ENCODE results near the gene DHDDS.
"Not testable (repeated sequence)": the region's sequence is repeated elsewhere in the genome, so short reads cannot be mapped to it uniquely, and the experiment has no call there.

Gene DHDDS

DNA sequence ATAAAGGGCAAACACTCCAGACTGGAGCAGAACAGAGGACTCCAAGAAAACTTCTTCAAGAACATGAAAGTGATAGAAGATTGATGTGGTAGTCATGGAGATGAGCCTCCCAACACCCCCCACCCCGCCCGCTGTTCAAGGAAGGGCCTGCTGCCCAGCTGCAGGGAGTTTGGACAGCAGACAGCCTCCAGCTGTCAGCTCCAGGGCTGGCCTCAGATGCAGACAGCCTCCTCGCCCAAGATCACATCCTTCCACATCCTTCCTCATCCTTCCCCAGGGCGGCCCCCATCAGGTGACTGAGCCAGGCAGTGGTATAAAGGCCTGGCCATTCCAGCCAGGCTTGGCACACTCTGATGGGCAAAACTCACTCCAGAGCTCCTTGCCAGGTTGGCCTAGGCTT is 64.7 kb downstream of the DHDDS start:
- Histone ChIP-seq H3K4ac (ENCODE audit: low read length) (no peak overlapping the region), H3K4me3 (ENCODE audit: low read length in 2 of 2) (no peak overlapping the region), H3K23ac (ENCODE audit: low read depth, low read length, poor library complexity) (no peak overlapping the region), H3K4me2 (ENCODE audit: insufficient read depth, low read length, poor library complexity, severe bottlenecking) (no peak overlapping the region), H3K9me3 (replicated peaks in 1 of 2; ENCODE audit: control insufficient read depth in 2 of 2, insufficient read depth in 1 of 2, low read depth in 1 of 2, low read length in 2 of 2) (no peaks in the 10 kb centered on the region), H2BK120ac (ENCODE audit: low read depth, low read length) (no peak overlapping the region), H2AFZ (ENCODE audit: low read length) (no peak overlapping the region), H2BK12ac (ENCODE audit: low read length) (no peak overlapping the region), H2BK15ac (ENCODE audit: low read length) (no peak overlapping the region), H2BK5ac (ENCODE audit: low read length) (no peak overlapping the region), H3K36me3 (replicated peaks in 1 of 2; ENCODE audit: control insufficient read depth in 2 of 2, insufficient read depth in 2 of 2, low read length in 2 of 2) (no peaks in the 10 kb centered on the region), H3K79me1 (ENCODE audit: low read depth, low read length) (peaks cover 3% of the 10 kb centered on the region), H3K27me3 (ENCODE audit: control insufficient read depth in 3 of 3, insufficient read depth in 3 of 3, low read depth in 1 of 3, low read length in 3 of 3) (peaks cover 0 to 3% (median 0%) of the 10 kb centered on the region in 3 experiments), H3K18ac (ENCODE audit: low read length) (no peak overlapping the region), H4K8ac (ENCODE audit: low read depth, low read length) (no peak overlapping the region), H3K4me1 (ENCODE audit: control insufficient read depth in 2 of 2, insufficient read depth in 1 of 2, low read depth in 1 of 2, low read length in 2 of 2) (peaks cover 2 to 6% of the 10 kb centered on the region in 2 donors), H3K14ac (ENCODE audit: low read length) (no peak overlapping the region), H3K27ac (replicated peaks; ENCODE audit: low read length) (no peak overlapping the region), H3K9ac (ENCODE audit: low read depth, low read length, poor library complexity) (no peak overlapping the region), H2AK5ac (ENCODE audit: low read depth, low read length) (no peak overlapping the region), H4K91ac (ENCODE audit: low read depth, low read length, poor library complexity) (no peak overlapping the region)
- no CpG with 5 or more reads among the region's 4 CpGs for WGBS, 2 donors (ENCODE audit: extremely low coverage in 2 of 2, insufficient read length in 2 of 2, insufficient replicate concordance in 1 of 2)
- DNase-seq (ENCODE audit: low spot score): no peak

- no peaks in the 10 kb centered on the region for H3K27me3 ChIP-seq (ENCODE audit: control insufficient read depth in 3 of 3, insufficient read depth in 3 of 3, low read depth in 1 of 3, low read length in 3 of 3)
- H3K4ac ChIP-seq (ENCODE audit: low read length): no peak overlapping the region
- H2AFZ ChIP-seq (ENCODE audit: low read length): no peak overlapping the region
- H2AK5ac ChIP-seq (ENCODE audit: low read depth, low read length): no peak overlapping the region
- H3K9ac ChIP-seq (ENCODE audit: low read depth, low read length, poor library complexity): no peak overlapping the region
- H3K14ac ChIP-seq (ENCODE audit: low read length): no peak overlapping the region
- no peak overlapping the region for H4K91ac ChIP-seq (ENCODE audit: low read depth, low read length, poor library complexity)
- peaks cover 2 to 6% of the 10 kb centered on the region in 2 donors for H3K4me1 ChIP-seq (ENCODE audit: control insufficient read depth in 2 of 2, insufficient read depth in 1 of 2, low read depth in 1 of 2, low read length in 2 of 2)
- H2BK15ac ChIP-seq (ENCODE audit: low read length): no peak overlapping the region
- H3K4me2 ChIP-seq (ENCODE audit: insufficient read depth, low read length, poor library complexity, severe bottlenecking): no peak overlapping the region
- WGBS, 2 donors (ENCODE audit: extremely low coverage in 2 of 2, insufficient read length in 2 of 2, insufficient replicate concordance in 1 of 2): no CpG with 5 or more reads among the region's 7 CpGs
- no peak overlapping the region for H3K27ac ChIP-seq (replicated peaks; ENCODE audit: low read length)
- no peak for DNase-seq (ENCODE audit: low spot score)
- H2BK120ac ChIP-seq (ENCODE audit: low read depth, low read length): no peak overlapping the region
- no peaks in the 10 kb centered on the region for H3K9me3 ChIP-seq (replicated peaks in 1 of 2; ENCODE audit: control insufficient read depth in 2 of 2, insufficient read depth in 1 of 2, low read depth in 1 of 2, low read length in 2 of 2)
- H2BK5ac ChIP-seq (ENCODE audit: low read length): no peak overlapping the region
- no peak overlapping the region for H3K4me3 ChIP-seq (ENCODE audit: low read length in 2 of 2)
- H3K79me1 ChIP-seq (ENCODE audit: low read depth, low read length): peaks cover 3% of the 10 kb centered on the region
- no peak overlapping the region for H3K23ac ChIP-seq (ENCODE audit: low read depth, low read length, poor library complexity)
- H4K8ac ChIP-seq (ENCODE audit: low read depth, low read length): no peak overlapping the region
- no peak overlapping the region for H3K18ac ChIP-seq (ENCODE audit: low read length)
- no peaks in the 10 kb centered on the region for H3K36me3 ChIP-seq (replicated peaks in 1 of 2; ENCODE audit: control insufficient read depth in 2 of 2, insufficient read depth in 2 of 2, low read length in 2 of 2)
- no peak overlapping the region for H2BK12ac ChIP-seq (ENCODE audit: low read length)
Measured at GRCh38 chr1:26498894-26499293, 66.8 kb downstream of the DHDDS start.

DNA sequence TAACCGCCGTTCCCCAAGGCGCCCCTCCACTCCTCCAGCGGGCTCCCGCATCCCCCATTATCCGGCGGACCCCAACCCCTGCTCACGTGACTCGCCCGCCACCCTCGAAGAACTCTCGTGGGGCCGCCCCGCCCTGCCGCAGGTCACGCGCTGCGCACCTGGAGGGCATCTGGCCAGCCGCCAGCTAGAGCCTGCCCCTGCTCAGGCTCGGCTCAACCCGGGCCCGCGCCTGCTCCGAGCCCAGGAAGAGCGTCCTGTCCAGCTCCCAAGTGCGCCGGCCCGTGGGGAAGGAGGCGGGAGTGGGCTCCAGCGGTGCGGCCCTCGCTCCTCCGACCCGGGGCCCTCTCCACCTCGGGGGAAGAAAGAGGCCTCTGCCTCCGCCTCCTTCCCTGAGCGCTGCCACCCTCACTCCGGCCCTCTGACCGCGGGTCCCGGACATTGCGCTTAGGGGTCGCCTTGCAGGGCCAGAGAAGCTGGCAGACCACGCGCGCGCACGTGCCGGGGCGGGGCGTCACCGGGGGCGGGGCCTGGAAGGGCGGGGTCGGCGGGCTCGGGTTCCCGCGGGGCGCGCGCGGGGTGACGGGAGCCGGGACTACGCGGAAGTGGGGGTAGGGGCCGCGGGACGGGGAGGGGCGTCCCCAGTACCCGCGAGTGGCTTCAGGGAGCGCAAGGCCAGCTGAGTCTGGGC is 68.5 kb downstream of the DHDDS start:
- H2BK120ac ChIP-seq (ENCODE audit: low read depth, low read length): peak overlapping the region; percentile 81
- peak; percentile 78 for DNase-seq (ENCODE audit: low spot score)
- peak overlapping the region; percentile 89 for H3K14ac ChIP-seq (ENCODE audit: low read length)
- H2AK5ac ChIP-seq (ENCODE audit: low read depth, low read length): peak overlapping the region; percentile 56
- peak overlapping the region; percentile 77 for H3K27ac ChIP-seq (replicated peaks; ENCODE audit: low read length)
- H4K91ac ChIP-seq (ENCODE audit: low read depth, low read length, poor library complexity): peak overlapping the region; percentile 99
- H3K4me1 ChIP-seq (ENCODE audit: control insufficient read depth in 2 of 2, insufficient read depth in 1 of 2, low read depth in 1 of 2, low read length in 2 of 2): peaks cover 2 to 6% of the 10 kb centered on the region in 2 donors
- H3K9me3 ChIP-seq (replicated peaks in 1 of 2; ENCODE audit: control insufficient read depth in 2 of 2, insufficient read depth in 1 of 2, low read depth in 1 of 2, low read length in 2 of 2): no peaks in the 10 kb centered on the region
- no CpG with 5 or more reads among the region's 74 CpGs for WGBS, 2 donors (ENCODE audit: extremely low coverage in 2 of 2, insufficient read length in 2 of 2, insufficient replicate concordance in 1 of 2)
- peak overlapping the region; percentile 96 for H2BK5ac ChIP-seq (ENCODE audit: low read length)
- peak overlapping the region; percentile 99 for H3K23ac ChIP-seq (ENCODE audit: low read depth, low read length, poor library complexity)
- peak overlapping the region; percentile 17 for H4K8ac ChIP-seq (ENCODE audit: low read depth, low read length)
- peaks cover 3% of the 10 kb centered on the region for H3K79me1 ChIP-seq (ENCODE audit: low read depth, low read length)
- no peaks in the 10 kb centered on the region for H3K27me3 ChIP-seq (ENCODE audit: control insufficient read depth in 3 of 3, insufficient read depth in 3 of 3, low read depth in 1 of 3, low read length in 3 of 3)
- peak overlapping the region; percentile 94 for H2BK15ac ChIP-seq (ENCODE audit: low read length)
- H2AFZ ChIP-seq (ENCODE audit: low read length): peak overlapping the region; percentile 100
- H3K4me2 ChIP-seq (ENCODE audit: insufficient read depth, low read length, poor library complexity, severe bottlenecking): peak overlapping the region; percentile 99
- H3K4ac ChIP-seq (ENCODE audit: low read length): peak overlapping the region; percentile 84
- H3K36me3 ChIP-seq (replicated peaks in 1 of 2; ENCODE audit: control insufficient read depth in 2 of 2, insufficient read depth in 2 of 2, low read length in 2 of 2): no peaks in the 10 kb centered on the region
- peak overlapping the region; percentile 86 for H3K9ac ChIP-seq (ENCODE audit: low read depth, low read length, poor library complexity)
- H3K4me3 ChIP-seq (ENCODE audit: low read length in 2 of 2): peak overlapping the region; percentile 84 to 90
- H2BK12ac ChIP-seq (ENCODE audit: low read length): peak overlapping the region; percentile 90
- peak overlapping the region; percentile 98 for H3K18ac ChIP-seq (ENCODE audit: low read length)

DNA sequence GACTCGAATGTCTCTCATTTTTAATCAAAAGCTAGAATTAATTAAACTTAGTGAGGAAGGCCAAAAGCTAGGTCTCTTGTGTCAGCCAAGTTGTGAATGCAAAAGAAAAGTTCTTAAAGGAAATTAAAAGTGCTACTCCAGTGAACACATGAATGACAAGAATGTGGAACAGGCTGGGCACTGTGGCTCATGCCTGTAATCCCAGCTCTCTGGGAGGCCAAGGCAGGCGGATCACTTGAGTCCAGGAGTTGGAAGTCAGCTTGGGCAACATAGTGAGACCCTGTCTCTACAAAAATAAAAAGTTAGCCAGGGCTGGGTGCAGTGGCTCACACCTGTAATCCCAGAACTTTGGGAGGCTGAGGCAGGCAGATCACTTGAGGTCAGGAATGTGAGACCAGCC is 78.6 kb downstream of the DHDDS start:
- H3K4ac ChIP-seq (ENCODE audit: low read length): not testable (repeated sequence)

More for the DNA sequence above, 78.6 kb downstream of the DHDDS start:
- not testable (repeated sequence) for H4K8ac ChIP-seq (ENCODE audit: low read depth, low read length); H3K27me3 ChIP-seq (ENCODE audit: control insufficient read depth in 3 of 3, insufficient read depth in 3 of 3, low read depth in 1 of 3, low read length in 3 of 3); H2BK5ac ChIP-seq (ENCODE audit: low read length); H2BK120ac ChIP-seq (ENCODE audit: low read depth, low read length); H2AK5ac ChIP-seq (ENCODE audit: low read depth, low read length); H3K27ac ChIP-seq (replicated peaks; ENCODE audit: low read length); H3K9me3 ChIP-seq (replicated peaks in 1 of 2; ENCODE audit: control insufficient read depth in 2 of 2, insufficient read depth in 1 of 2, low read depth in 1 of 2, low read length in 2 of 2); H4K91ac ChIP-seq (ENCODE audit: low read depth, low read length, poor library complexity); H2AFZ ChIP-seq (ENCODE audit: low read length); H2BK15ac ChIP-seq (ENCODE audit: low read length); H3K14ac ChIP-seq (ENCODE audit: low read length); H3K4me1 ChIP-seq (ENCODE audit: control insufficient read depth in 2 of 2, insufficient read depth in 1 of 2, low read depth in 1 of 2, low read length in 2 of 2); H3K18ac ChIP-seq (ENCODE audit: low read length); H3K9ac ChIP-seq (ENCODE audit: low read depth, low read length, poor library complexity); H3K4me2 ChIP-seq (ENCODE audit: insufficient read depth, low read length, poor library complexity, severe bottlenecking); H3K4me3 ChIP-seq (ENCODE audit: low read length in 2 of 2); H3K36me3 ChIP-seq (replicated peaks in 1 of 2; ENCODE audit: control insufficient read depth in 2 of 2, insufficient read depth in 2 of 2, low read length in 2 of 2); H2BK12ac ChIP-seq (ENCODE audit: low read length); H3K79me1 ChIP-seq (ENCODE audit: low read depth, low read length); DNase-seq (ENCODE audit: low spot score); H3K23ac ChIP-seq (ENCODE audit: low read depth, low read length, poor library complexity)
- no CpG with 5 or more reads among the region's 2 CpGs for WGBS, 2 donors (ENCODE audit: extremely low coverage in 2 of 2, insufficient read length in 2 of 2, insufficient replicate concordance in 1 of 2)
